AG04450 (cell line): Measurements from ENCODE around the gene NUCB1. TPM values are rescaled to one million over a fixed set of nuclear protein-coding genes. Genes with fewer than 3 reads are reported as not detected.

Source experiments
- CTCF ChIA-PET: fragments of 300-600, 350-600 bp; formaldehyde crosslinking; extraction: SDS; loops from one replicate; lab custom pipeline; 2022; ENCODE audit warnings: antibody characterized with exemption, inconsistent platforms; lab: Charles Lee
- POLR2A ChIA-PET: fragments of 350-600 bp; formaldehyde crosslinking; extraction: SDS; loops from one replicate; lab custom pipeline; 2021; ENCODE audit warnings: antibody characterized with exemption, inconsistent platforms; lab: Yijun Ruan, JAX
- DNase-seq: peaks from one replicate; pipeline ENCODE4 v3.0.0-alpha.2; 2011; ENCODE audit warnings: low read depth, low spot score
- H3K27ac ChIP-seq: one replicate; pipeline ENCODE4 v1.5.1; 2012; ENCODE audit warnings: low read depth, low read length, control low read depth
- H3K27me3 ChIP-seq: one replicate; pipeline ENCODE4 v1.6.0; 2012; ENCODE audit warnings: low read length; ENCODE audit not compliant: control insufficient read depth, insufficient read depth
- H3K4me3 ChIP-seq: 2 replicates; pipeline ENCODE4 v1.5.1; 2011; ENCODE audit warnings: mild to moderate bottlenecking, low read depth, low read length, control low read depth
- H3K9me3 ChIP-seq: 2 replicates; pipeline ENCODE4 v1.5.1; 2012; ENCODE audit warnings: low read length; ENCODE audit not compliant: control insufficient read depth, insufficient read depth
- polyA plus RNA-seq: library from polyadenylated mRNA; depleted of rRNA; stranded (reverse); fragments of >200 nt; gene quantifications from 2 replicates; pipeline ENCODE4 v1.2.3, GENCODE V29; 2011
- TF ChIP-seq, protein P1 (sequence below): IDR thresholded peaks from 2 replicates; pipeline ENCODE4 v1.5.1; 2011; ENCODE audit warnings: low read depth, low read length, control low read depth, inconsistent platforms

NUCB1 gene
- polyA plus RNA-seq, 1 experiment, result 123 TPM

DNA sequence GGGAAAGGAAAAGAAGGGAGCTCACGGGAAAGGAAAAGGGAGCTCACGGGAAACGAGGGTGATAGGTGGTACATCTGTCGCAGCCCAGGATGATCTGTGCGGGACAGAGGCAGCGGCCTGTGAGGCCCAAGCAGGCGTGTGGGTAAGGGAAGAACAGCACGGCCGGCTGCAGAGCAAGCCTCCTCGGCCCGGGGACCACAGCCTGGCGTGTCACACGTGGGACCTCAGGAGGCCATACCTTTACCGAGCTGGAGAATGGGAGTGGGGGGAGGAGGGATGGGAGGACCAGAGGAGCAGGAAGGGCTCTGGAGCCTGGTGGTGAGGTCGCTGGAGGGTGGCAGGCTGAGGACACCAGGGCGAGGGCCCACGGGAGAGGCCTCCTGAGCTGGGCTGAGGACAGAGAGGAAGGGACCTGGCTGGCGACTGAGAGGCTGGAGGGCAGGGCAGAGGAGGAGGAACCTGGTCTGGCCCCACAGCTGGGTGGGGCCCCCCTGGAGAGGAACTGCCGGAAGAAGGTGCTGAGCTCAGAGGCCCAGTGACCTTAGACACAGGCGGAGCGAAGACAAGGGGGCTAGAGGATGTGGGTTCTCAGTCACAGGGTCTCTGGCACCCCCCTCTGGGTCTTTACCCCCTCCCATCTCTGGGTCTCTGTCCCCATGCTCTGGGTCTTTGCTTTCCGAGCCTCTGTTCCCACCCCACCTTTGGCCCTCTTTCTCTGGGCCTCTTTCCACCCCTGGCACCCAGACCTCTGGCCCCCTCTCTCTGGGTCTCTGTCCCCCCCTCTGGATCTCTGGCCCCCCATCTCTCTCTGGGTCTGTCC lies 62.1 kb downstream of the NUCB1 start:
- Histone ChIP-seq H3K27ac (peak overlapping the region; percentile 65), H3K27me3 (no peaks in the 10 kb centered on the region), H3K9me3 (peaks cover 3% of the 10 kb centered on the region; the same call in 1 of the 2 replicates), H3K4me3 (no peak overlapping the region)
- TF ChIP-seq, protein P1, sequence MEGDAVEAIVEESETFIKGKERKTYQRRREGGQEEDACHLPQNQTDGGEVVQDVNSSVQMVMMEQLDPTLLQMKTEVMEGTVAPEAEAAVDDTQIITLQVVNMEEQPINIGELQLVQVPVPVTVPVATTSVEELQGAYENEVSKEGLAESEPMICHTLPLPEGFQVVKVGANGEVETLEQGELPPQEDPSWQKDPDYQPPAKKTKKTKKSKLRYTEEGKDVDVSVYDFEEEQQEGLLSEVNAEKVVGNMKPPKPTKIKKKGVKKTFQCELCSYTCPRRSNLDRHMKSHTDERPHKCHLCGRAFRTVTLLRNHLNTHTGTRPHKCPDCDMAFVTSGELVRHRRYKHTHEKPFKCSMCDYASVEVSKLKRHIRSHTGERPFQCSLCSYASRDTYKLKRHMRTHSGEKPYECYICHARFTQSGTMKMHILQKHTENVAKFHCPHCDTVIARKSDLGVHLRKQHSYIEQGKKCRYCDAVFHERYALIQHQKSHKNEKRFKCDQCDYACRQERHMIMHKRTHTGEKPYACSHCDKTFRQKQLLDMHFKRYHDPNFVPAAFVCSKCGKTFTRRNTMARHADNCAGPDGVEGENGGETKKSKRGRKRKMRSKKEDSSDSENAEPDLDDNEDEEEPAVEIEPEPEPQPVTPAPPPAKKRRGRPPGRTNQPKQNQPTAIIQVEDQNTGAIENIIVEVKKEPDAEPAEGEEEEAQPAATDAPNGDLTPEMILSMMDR, result no peak
- DNase-seq, result no peak
- CTCF ChIA-PET, result interaction anchor here (0.7 kb wide), 1 partner anchor 119 kb away, joined by 3 read pairs; no protein-coding TSS in a partner anchor
- POLR2A ChIA-PET, result interaction anchor here (0.6 to 1.3 kb wide), 4 partner anchors 14 to 90 kb away, joined by 4 to 11 read pairs (median 4); partner anchors contain the start of gene PPP1R15A

DNA sequence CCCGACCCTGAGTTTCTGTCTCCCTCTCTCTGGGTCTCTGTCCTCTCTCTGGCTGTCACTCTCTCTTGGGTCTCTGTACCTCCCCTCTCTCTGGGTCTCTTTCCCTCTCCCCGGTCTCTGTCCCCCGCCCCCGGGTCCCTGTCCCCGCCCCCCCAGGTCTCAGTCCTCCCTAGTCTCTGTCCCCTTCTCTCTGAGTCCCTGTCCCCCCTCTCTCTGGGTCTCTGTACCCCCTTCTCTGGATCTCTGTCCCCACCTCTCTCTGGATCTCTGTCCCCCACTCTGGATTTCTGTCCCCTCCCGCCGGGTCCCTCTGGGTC lies 62.7 kb downstream of the NUCB1 start:
- ChIA-PET CTCF (no interaction called here), POLR2A (interaction anchor here (1.3 kb wide), 1 partner anchor 91 kb away, joined by 4 read pairs; the partner anchor contains the start of gene PPP1R15A)
- DNase-seq, result no peak
- Histone ChIP-seq H3K27ac (peak overlapping the region; percentile 98), H3K9me3 (peaks cover 3% of the 10 kb centered on the region; the same call in 1 of the 2 replicates), H3K27me3 (no peaks in the 10 kb centered on the region), H3K4me3 (no peak overlapping the region)
- TF ChIP-seq, protein P1, result no peak

DNA sequence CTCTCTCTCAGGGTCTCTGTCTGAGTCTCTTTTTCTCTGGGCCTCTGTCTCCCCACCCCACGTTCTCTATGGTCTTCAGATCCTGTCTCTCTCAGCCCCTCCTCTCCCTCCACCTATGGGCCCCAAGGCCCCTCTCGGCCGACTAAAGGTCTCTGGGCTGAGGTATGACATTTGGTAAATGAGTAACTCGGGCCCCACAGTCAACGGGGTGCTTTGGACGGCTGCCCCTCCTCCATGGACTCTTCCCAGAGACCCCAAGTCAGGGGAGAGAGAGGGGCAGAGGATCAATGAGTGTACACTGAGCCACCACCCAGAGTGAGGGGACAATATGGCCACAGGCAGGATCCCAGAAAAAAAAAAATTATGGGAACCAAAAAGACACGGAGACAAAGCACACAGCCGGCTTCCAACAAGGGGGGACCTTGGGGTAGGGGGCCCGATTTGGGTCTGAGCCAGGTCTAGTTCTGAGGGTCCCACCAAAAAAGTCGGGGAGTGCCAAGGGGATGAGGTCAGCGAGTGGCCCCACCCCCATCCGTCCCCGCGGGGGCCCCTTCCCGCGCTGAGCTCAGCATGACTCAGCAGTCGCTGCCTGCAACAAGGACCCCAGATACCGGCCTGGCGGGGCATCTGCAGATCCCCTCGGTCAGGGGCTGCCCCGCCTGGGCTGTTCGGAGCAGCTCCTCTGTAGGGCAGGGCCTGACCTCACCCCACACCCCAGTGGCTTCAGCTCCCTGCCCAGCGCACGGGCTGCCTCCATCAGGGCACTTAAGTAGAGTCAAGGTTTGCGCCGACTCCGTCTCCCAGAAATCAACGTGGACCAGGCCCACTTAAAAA lies 63.5 kb downstream of the NUCB1 start:
- TF ChIP-seq, protein P1, result no peak
- ChIA-PET CTCF (interaction anchor here (0.8 to 0.9 kb wide), 2 partner anchors 9 to 30 kb away, joined by 4 read pairs; partner anchors contain the start of gene RUVBL2), POLR2A (interaction anchor here (0.6 to 5.6 kb wide), 13 partner anchors 9 to 239 kb away, joined by 3 to 83 read pairs (median 4); partner anchors contain the start of genes BAX, BCAT2, DHDH and NUCB1)
- Histone ChIP-seq H3K4me3 (0 out of 2 replicates have a peak overlapping the region, but pooled peaks have one; percentile 20), H3K9me3 (peaks cover 3% of the 10 kb centered on the region; the same call in 1 of the 2 replicates), H3K27me3 (no peaks in the 10 kb centered on the region), H3K27ac (peak overlapping the region; percentile 98)
- no peak for DNase-seq

DNA sequence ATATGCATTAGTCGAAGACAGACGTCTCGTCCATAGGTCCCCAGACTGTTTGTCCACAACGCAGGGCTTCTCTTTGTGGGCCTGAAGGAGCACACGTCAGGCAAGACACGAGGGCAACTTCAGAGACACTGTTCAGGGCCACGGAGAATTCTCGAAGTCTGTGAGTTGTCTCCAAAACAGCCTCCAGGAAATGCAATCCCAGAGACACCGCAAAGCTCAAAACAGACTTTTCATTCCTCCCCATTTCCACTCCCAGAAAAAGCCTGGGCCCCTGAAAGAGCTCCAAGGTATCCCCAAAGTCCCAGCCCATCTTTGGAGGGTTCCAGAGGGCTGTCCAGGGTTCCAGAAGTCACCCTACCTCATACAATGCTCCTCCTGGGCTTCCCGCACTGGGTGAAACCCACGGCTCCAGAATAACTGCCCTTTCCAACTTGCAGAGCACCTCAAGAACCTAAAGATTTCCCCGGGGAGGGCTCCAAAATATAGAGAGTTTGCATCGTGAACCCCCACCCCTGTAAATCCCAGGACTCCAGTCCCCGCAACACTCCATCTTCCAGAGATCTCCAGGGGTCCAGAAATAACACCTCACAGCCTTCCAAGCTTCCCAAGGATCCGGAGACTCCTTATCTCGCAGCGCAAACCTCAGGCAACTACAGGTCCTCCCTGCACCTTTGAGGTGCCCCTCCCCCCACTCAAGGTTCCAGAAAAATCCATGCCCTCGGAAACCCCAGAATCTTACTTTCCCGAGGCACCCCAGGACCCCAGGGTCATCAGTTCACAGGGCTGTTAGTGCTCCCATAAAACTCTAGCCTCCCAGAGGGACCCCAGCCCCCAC lies 64.3 kb downstream of the NUCB1 start:
- Histone ChIP-seq H3K4me3 (0 out of 2 replicates have a peak overlapping the region, but pooled peaks have one; percentile 20), H3K27me3 (no peaks in the 10 kb centered on the region), H3K9me3 (peaks cover 9% of the 10 kb centered on the region; the same call in 1 of the 2 replicates), H3K27ac (peak overlapping the region; percentile 98)
- no peak for DNase-seq
- ChIA-PET POLR2A (interaction anchor here (0.6 to 5.6 kb wide), 17 partner anchors 10 to 239 kb away, joined by 3 to 83 read pairs (median 5); partner anchors contain the start of genes BAX, BCAT2, DHDH and GYS1), CTCF (interaction anchor here (0.6 to 0.9 kb wide), 3 partner anchors 10 to 29 kb away, joined by 3 to 4 read pairs (median 4); partner anchors contain the start of genes GYS1 and RUVBL2)
- TF ChIP-seq, protein P1, result no peak
